DND-41 (cell line): Measurements from ENCODE around the gene LCE2C.

ENCODE experiments used
- EZH2 ChIP-seq: IDR thresholded peaks from 3 replicates; pipeline ENCODE4 v1.6.1; 2012; ENCODE audit warnings: borderline replicate concordance, low read depth, mild to moderate bottlenecking, moderate library complexity, low read length, inconsistent platforms; ENCODE audit not compliant: severe bottlenecking
- TF ChIP-seq, protein P1 (sequence below): IDR thresholded peaks from 2 replicates; pipeline ENCODE4 v1.5.1; 2012; ENCODE audit warnings: borderline replicate concordance, low read length, moderate library complexity, mild to moderate bottlenecking; ENCODE audit not compliant: poor library complexity, severe bottlenecking; ENCODE audit errors: extremely low read depth

DNA sequence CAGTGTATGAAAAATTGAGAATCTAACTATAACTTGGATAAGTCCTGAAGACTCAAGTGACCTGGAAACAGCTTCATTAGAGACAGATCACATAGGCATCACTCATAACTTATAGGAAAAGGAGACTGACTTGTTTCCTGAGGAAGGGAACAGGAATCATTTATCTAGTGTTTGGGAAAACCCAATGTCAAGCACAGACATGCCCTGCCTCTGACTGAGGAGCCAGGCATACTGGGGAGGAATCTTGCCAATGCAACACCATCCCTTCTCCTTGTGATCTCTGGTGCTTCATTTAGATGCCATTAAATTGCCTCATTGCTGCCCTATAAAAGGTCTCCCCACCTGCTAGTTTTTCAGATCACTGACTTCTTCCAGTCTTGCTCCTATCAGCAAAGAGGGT, 43.2 kb downstream of the LCE2C start:
- TF ChIP-seq, protein P1, sequence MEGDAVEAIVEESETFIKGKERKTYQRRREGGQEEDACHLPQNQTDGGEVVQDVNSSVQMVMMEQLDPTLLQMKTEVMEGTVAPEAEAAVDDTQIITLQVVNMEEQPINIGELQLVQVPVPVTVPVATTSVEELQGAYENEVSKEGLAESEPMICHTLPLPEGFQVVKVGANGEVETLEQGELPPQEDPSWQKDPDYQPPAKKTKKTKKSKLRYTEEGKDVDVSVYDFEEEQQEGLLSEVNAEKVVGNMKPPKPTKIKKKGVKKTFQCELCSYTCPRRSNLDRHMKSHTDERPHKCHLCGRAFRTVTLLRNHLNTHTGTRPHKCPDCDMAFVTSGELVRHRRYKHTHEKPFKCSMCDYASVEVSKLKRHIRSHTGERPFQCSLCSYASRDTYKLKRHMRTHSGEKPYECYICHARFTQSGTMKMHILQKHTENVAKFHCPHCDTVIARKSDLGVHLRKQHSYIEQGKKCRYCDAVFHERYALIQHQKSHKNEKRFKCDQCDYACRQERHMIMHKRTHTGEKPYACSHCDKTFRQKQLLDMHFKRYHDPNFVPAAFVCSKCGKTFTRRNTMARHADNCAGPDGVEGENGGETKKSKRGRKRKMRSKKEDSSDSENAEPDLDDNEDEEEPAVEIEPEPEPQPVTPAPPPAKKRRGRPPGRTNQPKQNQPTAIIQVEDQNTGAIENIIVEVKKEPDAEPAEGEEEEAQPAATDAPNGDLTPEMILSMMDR: no peak
- TF ChIP-seq EZH2: no peak
